Measurements from ENCODE around the gene FAM50B. TPM values are rescaled to one million over a fixed set of nuclear protein-coding genes. Genes with fewer than 3 reads are reported as not detected.

The FAM50B gene
- total and polyA plus RNA-seq, 2 of the 4 experiments (the other 2 are of a cell fraction), result 4.1 to 7.4 TPM

- no CpG with 5 or more reads among the region's 4 CpGs for WGBS, 2 experiments (ENCODE audit: extremely low coverage in 2 of 2, insufficient read length in 1 of 2)
- H3K4me1 ChIP-seq (ENCODE audit: control insufficient read depth, insufficient read depth, low read length), result no peaks in the 10 kb centered on the region
- BruUV-seq (replicated peaks), result no TSS peak
- H2AK9ac ChIP-seq (replicated peaks; ENCODE audit: low read depth, low read length, poor library complexity), result no peak overlapping the region
- H3K27ac ChIP-seq (ENCODE audit: insufficient read depth, low read length), result no peak overlapping the region
- ChIA-PET CTCF (no interaction called here), POLR2A (ENCODE audit: unreplicated experiment) (no interaction called here)
- DNase-seq (no peak), ATAC-seq (ENCODE audit: low read depth) (no peak)
- no peak overlapping the region for H3K4me2 ChIP-seq (ENCODE audit: low read depth, low read length)
- no peak overlapping the region for H3K56ac ChIP-seq (ENCODE audit: extremely low read depth, insufficient read depth, low read length)
- H3K14ac ChIP-seq (replicated peaks; ENCODE audit: low read depth, low read length), result no peak overlapping the region
- H4K8ac ChIP-seq (ENCODE audit: low read depth in 2 of 2, low read length in 2 of 2), result no peak overlapping the region
- no peak overlapping the region for H3K4ac ChIP-seq (ENCODE audit: low read depth, low read length)
- H2BK15ac ChIP-seq (ENCODE audit: low read depth, low read length), result no peak overlapping the region
- no peak overlapping the region for H3K23ac ChIP-seq (ENCODE audit: low read depth, low read length)
- no peak overlapping the region for H4K91ac ChIP-seq (ENCODE audit: insufficient read depth, low read depth, low read length)
- H2AK5ac ChIP-seq (ENCODE audit: low read depth, low read length), result no peak overlapping the region
- H2AFZ ChIP-seq (replicated peaks; ENCODE audit: low read length, poor library complexity), result no peak overlapping the region
- TF ChIP-seq RAD21 (IDR thresholded peaks at IDR 0.05; ENCODE audit: low read length), result no peak
- TF ChIP-seq MAFK (IDR thresholded peaks at IDR 0.05; ENCODE audit: low read depth, low read length), result no peak
- TF ChIP-seq, protein P1, sequence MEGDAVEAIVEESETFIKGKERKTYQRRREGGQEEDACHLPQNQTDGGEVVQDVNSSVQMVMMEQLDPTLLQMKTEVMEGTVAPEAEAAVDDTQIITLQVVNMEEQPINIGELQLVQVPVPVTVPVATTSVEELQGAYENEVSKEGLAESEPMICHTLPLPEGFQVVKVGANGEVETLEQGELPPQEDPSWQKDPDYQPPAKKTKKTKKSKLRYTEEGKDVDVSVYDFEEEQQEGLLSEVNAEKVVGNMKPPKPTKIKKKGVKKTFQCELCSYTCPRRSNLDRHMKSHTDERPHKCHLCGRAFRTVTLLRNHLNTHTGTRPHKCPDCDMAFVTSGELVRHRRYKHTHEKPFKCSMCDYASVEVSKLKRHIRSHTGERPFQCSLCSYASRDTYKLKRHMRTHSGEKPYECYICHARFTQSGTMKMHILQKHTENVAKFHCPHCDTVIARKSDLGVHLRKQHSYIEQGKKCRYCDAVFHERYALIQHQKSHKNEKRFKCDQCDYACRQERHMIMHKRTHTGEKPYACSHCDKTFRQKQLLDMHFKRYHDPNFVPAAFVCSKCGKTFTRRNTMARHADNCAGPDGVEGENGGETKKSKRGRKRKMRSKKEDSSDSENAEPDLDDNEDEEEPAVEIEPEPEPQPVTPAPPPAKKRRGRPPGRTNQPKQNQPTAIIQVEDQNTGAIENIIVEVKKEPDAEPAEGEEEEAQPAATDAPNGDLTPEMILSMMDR (conservative IDR thresholded peaks at IDR 0.05; ENCODE audit: low read depth, low read length), result no peak
- TF ChIP-seq POLR2A (IDR thresholded peaks at IDR 0.05; ENCODE audit: low read depth, low read length), result no peak
- no peak for TF ChIP-seq RFX5 (IDR thresholded peaks at IDR 0.05; ENCODE audit: low read depth, low read length)
- no peak for TF ChIP-seq MXI1 (IDR thresholded peaks at IDR 0.05; ENCODE audit: borderline replicate concordance, low read depth, low read length)
- no peak for TF ChIP-seq FOS (IDR thresholded peaks at IDR 0.05; ENCODE audit: low read depth, low read length)
- TF ChIP-seq ELK1 (IDR thresholded peaks at IDR 0.05; ENCODE audit: borderline replicate concordance, low read depth, low read length), result no peak
- TF ChIP-seq CHD1 (IDR thresholded peaks at IDR 0.05; ENCODE audit: low read depth, low read length), result no peak
- TF ChIP-seq MAZ (IDR thresholded peaks at IDR 0.05; ENCODE audit: borderline replicate concordance, low read depth, low read length), result no peak
- TF ChIP-seq NFE2L2 (IDR thresholded peaks at IDR 0.05; ENCODE audit: low read depth, low read length), result no peak
- TF ChIP-seq BHLHE40 (IDR thresholded peaks at IDR 0.05; ENCODE audit: low read depth, low read length), result no peak
- no peak for TF ChIP-seq CEBPB (IDR thresholded peaks at IDR 0.05; ENCODE audit: low read depth, low read length)
- TF ChIP-seq SMC3 (IDR thresholded peaks at IDR 0.05; ENCODE audit: low read depth, low read length), result no peak
- TF ChIP-seq, protein P2, sequence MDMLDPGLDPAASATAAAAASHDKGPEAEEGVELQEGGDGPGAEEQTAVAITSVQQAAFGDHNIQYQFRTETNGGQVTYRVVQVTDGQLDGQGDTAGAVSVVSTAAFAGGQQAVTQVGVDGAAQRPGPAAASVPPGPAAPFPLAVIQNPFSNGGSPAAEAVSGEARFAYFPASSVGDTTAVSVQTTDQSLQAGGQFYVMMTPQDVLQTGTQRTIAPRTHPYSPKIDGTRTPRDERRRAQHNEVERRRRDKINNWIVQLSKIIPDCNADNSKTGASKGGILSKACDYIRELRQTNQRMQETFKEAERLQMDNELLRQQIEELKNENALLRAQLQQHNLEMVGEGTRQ (IDR thresholded peaks at IDR 0.05; ENCODE audit: low read depth, low read length), result no peak
- TF ChIP-seq RCOR1 (IDR thresholded peaks at IDR 0.05; ENCODE audit: insufficient replicate concordance, low read length), result no peak
- H2BK120ac ChIP-seq (ENCODE audit: low read depth, low read length), result no peak overlapping the region
- H3K79me1 ChIP-seq (ENCODE audit: low read depth in 1 of 2, low read length in 2 of 2), result no peaks in the 10 kb centered on the region
- dilution Hi-C loops (cut with HindIII; ENCODE audit: low sequenced_read_pairs, unreplicated experiment) (no loop called here), intact Hi-C loops (cut with micrococcal nuclease) (no loop called here), in situ Hi-C loops (cut with MboI; ENCODE audit: low sequenced_read_pairs) (no loop called here)
- H4K5ac ChIP-seq (ENCODE audit: low read depth, low read length), result no peak overlapping the region
- no peak overlapping the region for H3K4me3 ChIP-seq (ENCODE audit: insufficient read depth, low read depth, low read length)
- no peaks in the 10 kb centered on the region for H3K9me3 ChIP-seq (ENCODE audit: control insufficient read depth, insufficient read depth, low read length)
- H4K20me1 ChIP-seq (ENCODE audit: insufficient read depth, low read length), result no peaks in the 10 kb centered on the region
- no peak overlapping the region for H2BK20ac ChIP-seq (ENCODE audit: low read depth, low read length)
- no peaks in the 10 kb centered on the region for H3K9me1 ChIP-seq (ENCODE audit: insufficient read depth, low read length)
- H2BK5ac ChIP-seq (ENCODE audit: low read depth, low read length, poor library complexity, severe bottlenecking), result no peak overlapping the region
- no peak overlapping the region for H3K9ac ChIP-seq (ENCODE audit: low read depth, low read length)
- no peaks in the 10 kb centered on the region for H3K36me3 ChIP-seq (ENCODE audit: control insufficient read depth, insufficient read depth, low read length)
- H3K18ac ChIP-seq (ENCODE audit: low read depth, low read length), result no peak overlapping the region
- H3K27me3 ChIP-seq (ENCODE audit: control insufficient read depth, insufficient read depth, low read length), result no peaks in the 10 kb centered on the region
Observed at GRCh38 chr6:3855866-3856265, 6.7 kb downstream of the FAM50B start.

Measured in IMR-90 (cell line).